ENCODE measurements around the gene DHRS9. TPM values are rescaled to one million over a fixed set of nuclear protein-coding genes. Genes with fewer than 3 reads are reported as not detected.
A peak's percentile ranks its signal among the peaks of the same experiment; 100 is the strongest.

Gene DHRS9
- 10 to 100 TPM in 3 of 4 donors, 1 to 10 TPM in 1; 2.1 to 19.6 (median 14.3) TPM for total RNA-seq

DNA sequence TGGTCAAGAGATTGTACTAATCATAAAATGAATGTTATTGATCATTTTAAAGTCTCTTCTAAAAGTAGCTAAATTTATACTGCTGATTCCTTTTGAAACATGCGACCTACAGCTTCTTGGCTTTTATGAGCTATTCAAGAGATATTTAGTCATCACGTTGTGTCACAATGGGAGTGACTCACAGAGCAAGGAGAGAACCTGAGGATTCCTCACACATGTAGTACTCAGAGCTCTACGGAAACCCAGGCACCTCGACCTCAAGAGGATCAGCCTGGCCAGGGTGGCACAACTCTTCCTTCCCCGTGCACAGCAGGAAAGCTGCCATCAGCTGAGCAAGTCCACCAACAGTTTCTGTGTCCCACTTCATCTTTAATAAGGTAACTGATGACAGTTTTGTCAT lies at the start of gene DHRS9:
TSS of gene DHRS9 (plus strand) at position 223 of the 400 bp plus-strand sequence. CDS start 12,019 bp downstream, outside the sequence.
- no peaks in the 10 kb centered on the region for H3K9me3 ChIP-seq
- no peaks in the 10 kb centered on the region for H3K36me3 ChIP-seq
- no peak for DNase-seq
- H3K27ac ChIP-seq, result no peak within 1 kb of the TSS
- H3K27me3 ChIP-seq, result no peaks in the 10 kb centered on the region
- TF ChIP-seq POLR2A (IDR thresholded peaks at IDR 0.05) (peak in 1 of 4 donors; percentile 10), CTCF (IDR thresholded peaks at IDR 0.05) (no peak)
- peaks cover 0 to 12% (median 0%) of the 10 kb centered on the region in 3 donors for H3K4me1 ChIP-seq
- intact Hi-C loops (cut with DNase I), result no loop called here
- peak within 1 kb of the TSS in 2 of 4 donors; percentile 8 to 16 for H3K4me3 ChIP-seq
- WGBS, 2 donors, result 28 to 40% methylated on average over 5 of the region's 5 CpGs

GRCh38 chr2:169023161-169023560 lies 46.2 kb upstream of the DHRS9 start:
- WGBS, 2 donors, result 68 to 71% methylated on average over 3 of the region's 3 CpGs
- Histone ChIP-seq H3K4me3 (no peak overlapping the region), H3K36me3 (no peaks in the 10 kb centered on the region), H3K27me3 (no peaks in the 10 kb centered on the region), H3K27ac (no peak overlapping the region), H3K9me3 (no peaks in the 10 kb centered on the region), H3K4me1 (no peaks in the 10 kb centered on the region)
- intact Hi-C loops (cut with DNase I), result no loop called here
- no peak for DNase-seq
- no peak for TF ChIP-seq POLR2A (IDR thresholded peaks at IDR 0.05)
- no peak for TF ChIP-seq CTCF (IDR thresholded peaks at IDR 0.05)

- WGBS, 2 donors, result 47 to 65% methylated on average over 1 of the region's 1 CpG
- H3K36me3 ChIP-seq, result no peaks in the 10 kb centered on the region
- no peaks in the 10 kb centered on the region for H3K27me3 ChIP-seq
- intact Hi-C loops (cut with DNase I), result no loop called here
- no peak overlapping the region for H3K27ac ChIP-seq
- DNase-seq, result no peak
- H3K9me3 ChIP-seq, result no peaks in the 10 kb centered on the region
- no peaks in the 10 kb centered on the region for H3K4me1 ChIP-seq
- TF ChIP-seq POLR2A (IDR thresholded peaks at IDR 0.05) (no peak), CTCF (IDR thresholded peaks at IDR 0.05) (no peak)
- no peak overlapping the region for H3K4me3 ChIP-seq
Measured at GRCh38 chr2:169026056-169026455, 43.3 kb upstream of the DHRS9 start.

GRCh38 chr2:169027234-169027633 lies 42.1 kb upstream of the DHRS9 start:
- Histone ChIP-seq H3K27ac (no peak overlapping the region), H3K27me3 (no peaks in the 10 kb centered on the region), H3K9me3 (no peaks in the 10 kb centered on the region), H3K4me1 (no peaks in the 10 kb centered on the region), H3K4me3 (no peak overlapping the region), H3K36me3 (no peaks in the 10 kb centered on the region)
- WGBS, 2 donors, result 80 to 90% methylated on average over 3 of the region's 3 CpGs
- intact Hi-C loops (cut with DNase I), result no loop called here
- TF ChIP-seq CTCF (IDR thresholded peaks at IDR 0.05), result no peak
- no peak for TF ChIP-seq POLR2A (IDR thresholded peaks at IDR 0.05)
- DNase-seq, result no peak

DNA sequence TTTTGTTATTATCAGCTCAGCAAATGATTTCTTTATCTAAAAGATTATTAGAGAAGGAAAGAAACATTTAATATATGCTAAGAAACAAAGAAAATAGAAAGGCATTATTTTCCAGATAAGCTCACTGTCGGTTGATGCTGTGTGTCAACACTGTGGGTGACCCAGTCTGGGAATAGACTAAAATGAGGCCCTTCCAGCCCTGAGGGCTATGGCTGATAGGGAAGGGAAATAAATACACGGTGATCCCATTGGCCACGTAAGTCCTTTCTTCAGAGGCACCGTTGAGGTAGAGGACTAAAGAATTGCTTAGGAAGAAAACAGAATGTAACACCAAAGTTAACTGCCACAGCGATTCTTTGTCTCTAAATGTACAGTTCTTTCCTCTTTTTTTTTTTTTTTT lies 40.0 kb upstream of the DHRS9 start:
- 72 to 76% methylated on average over 5 of the region's 5 CpGs for WGBS, 2 donors
- H3K4me3 ChIP-seq, result no peak overlapping the region
- intact Hi-C loops (cut with DNase I), result no loop called here
- H3K27ac ChIP-seq, result no peak overlapping the region
- H3K4me1 ChIP-seq, result no peaks in the 10 kb centered on the region
- TF ChIP-seq POLR2A (IDR thresholded peaks at IDR 0.05), result no peak
- no peak for TF ChIP-seq CTCF (IDR thresholded peaks at IDR 0.05)
- no peaks in the 10 kb centered on the region for H3K27me3 ChIP-seq
- no peaks in the 10 kb centered on the region for H3K36me3 ChIP-seq
- DNase-seq, result no peak
- H3K9me3 ChIP-seq, result no peaks in the 10 kb centered on the region

All from esophagus squamous epithelium (tissue), 5 donors.